Stimulated activated CD4-positive, alpha-beta T cell treated with anti-CD3 and anti-CD28 coated beads, Interleukin-12 subunit alpha, Interleukin-12 subunit beta, amount 100 ng/mL, for 24 hours (primary cell): ENCODE results near the gene SYCP2.

Source experiments
- DNase-seq, 2 experiments: peaks; one replicate each; pipeline ENCODE4 v3.0.0-alpha.2; 2020; ENCODE audit warnings: low read depth in 2 of 2

Gene SYCP2

GRCh38 chr20:59945175-59945574, 11.7 kb upstream of the SYCP2 start:
- no peak for DNase-seq

DNA sequence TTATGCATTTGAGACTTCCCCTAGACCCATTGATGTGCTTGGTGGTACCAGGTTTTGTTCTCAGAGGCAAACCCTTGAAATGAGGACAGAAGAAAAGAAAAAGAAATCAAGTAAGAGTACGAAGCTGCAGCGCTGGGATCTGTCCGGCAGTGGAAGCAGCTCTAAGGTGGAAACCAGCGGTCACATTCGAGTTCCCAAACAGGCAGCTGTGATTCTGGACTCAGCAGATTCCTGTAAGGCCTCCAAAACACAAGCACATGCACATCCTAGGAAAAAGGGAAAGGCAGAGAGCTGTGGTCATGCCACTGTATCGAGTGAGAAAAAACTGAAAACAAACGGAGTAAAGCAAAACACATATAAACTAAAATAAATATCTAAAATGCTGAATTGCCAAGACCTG, 11.3 kb upstream of the SYCP2 start:
- DNase-seq, result no peak

DNA sequence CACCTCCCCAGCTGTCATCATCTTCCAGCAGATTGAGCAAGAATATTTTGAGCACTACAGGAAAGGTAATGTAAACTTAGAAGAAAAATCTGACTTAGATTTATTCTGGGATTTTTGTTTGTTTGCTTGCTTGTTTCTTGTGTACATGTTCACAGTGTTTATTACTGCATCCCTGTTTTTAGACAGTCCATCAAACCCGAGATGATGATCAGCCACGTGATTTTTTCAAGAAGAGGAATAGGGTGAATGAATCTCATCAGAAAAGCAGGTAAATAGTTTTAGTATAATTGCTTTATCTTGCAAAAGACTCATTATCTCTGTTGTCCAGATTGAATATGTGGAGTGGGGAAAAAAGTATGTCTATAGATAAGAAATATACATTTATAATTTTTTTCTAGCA, 8.8 kb upstream of the SYCP2 start:
- no peak for DNase-seq

DNA sequence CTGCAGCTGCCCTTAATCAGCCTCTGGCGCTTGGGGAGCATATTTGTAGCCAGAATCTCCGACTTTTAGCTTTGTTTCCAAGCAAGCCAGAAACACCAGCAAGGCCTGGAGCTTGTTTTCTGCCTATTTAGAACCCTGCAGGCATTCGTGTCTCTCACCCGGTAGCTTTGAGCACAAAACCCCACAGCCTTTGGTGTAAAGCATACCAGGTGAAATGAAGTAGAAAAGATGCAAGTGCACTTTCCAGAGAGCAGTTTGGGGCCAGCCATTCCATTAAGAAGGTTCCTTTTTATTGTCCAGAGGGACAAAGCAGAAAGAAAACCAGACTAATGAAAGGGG, 7.5 kb upstream of the SYCP2 start:
- DNase-seq, result no peak

- peak; percentile 83 to 88 for DNase-seq
Measured at GRCh38 chr20:59940129-59940955, 6.9 kb upstream of the SYCP2 start, which contains the start of the genes FAM217B and PPP1R3D. FAM217B (plus strand) TSS chr20:59940389; CDS start chr20:59943944, 3,555 bp downstream. PPP1R3D (minus strand) TSS chr20:59940305; CDS start chr20:59939931, 374 bp downstream.

DNA sequence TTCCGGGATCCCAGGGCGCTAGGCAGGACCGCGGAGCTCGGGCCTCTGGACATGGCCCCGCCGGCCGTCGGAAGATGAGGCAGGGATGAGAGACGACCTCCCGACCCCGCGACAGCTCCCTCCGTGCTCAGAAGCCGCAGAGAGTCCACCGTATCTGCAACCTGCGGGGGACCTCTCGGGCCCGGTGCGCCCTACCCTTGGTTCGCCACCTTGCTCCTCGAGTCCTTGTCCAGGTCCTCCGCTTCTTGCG, 6.4 kb upstream of the SYCP2 start:
- no peak for DNase-seq

GRCh38 chr20:59939052-59939878, 5.8 kb upstream of the SYCP2 start:
- DNase-seq, result no peak

GRCh38 chr20:59938696-59939051, 5.2 kb upstream of the SYCP2 start:
- no peak for DNase-seq

DNA sequence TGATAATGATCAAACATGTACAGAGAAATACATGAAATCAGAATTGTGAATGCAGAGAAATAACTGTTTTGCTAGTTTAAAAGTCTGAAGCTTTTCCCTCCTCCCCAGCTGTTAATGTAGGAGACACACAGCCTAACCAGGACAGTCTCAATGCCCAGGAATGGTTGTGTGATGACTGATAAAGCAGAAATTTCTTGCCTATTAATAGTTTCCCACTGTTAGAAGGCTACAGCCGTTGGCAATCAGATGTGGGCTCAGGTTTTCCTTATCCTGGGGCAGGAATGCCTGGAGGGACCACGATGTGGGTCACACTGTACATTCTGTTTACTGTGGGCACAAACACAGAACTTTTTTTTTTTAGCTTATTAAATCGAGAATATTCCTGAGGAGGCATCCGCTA, 4.8 kb upstream of the SYCP2 start:
- DNase-seq, result no peak

- no peak for DNase-seq
Measured at GRCh38 chr20:59937150-59937549, 3.7 kb upstream of the SYCP2 start.

DNA sequence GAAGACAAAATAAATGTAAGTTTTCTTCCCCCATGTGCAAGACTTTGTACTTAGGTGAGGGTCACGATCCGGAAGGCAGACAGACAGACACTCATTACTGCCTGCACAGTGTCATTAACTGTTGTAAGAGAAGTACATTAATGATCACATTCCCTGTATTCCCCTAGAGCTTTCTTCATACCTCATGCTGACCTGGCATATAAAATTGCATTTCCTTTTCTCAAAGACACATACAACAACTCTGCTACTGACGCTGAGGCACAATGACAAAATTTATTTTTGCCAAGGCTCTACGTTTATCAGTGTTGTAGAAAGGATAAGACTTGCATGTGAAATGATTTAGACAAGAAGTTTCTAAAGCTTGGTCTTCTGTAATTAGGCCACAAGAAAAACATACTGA, 3.0 kb upstream of the SYCP2 start:
- DNase-seq, result no peak

DNA sequence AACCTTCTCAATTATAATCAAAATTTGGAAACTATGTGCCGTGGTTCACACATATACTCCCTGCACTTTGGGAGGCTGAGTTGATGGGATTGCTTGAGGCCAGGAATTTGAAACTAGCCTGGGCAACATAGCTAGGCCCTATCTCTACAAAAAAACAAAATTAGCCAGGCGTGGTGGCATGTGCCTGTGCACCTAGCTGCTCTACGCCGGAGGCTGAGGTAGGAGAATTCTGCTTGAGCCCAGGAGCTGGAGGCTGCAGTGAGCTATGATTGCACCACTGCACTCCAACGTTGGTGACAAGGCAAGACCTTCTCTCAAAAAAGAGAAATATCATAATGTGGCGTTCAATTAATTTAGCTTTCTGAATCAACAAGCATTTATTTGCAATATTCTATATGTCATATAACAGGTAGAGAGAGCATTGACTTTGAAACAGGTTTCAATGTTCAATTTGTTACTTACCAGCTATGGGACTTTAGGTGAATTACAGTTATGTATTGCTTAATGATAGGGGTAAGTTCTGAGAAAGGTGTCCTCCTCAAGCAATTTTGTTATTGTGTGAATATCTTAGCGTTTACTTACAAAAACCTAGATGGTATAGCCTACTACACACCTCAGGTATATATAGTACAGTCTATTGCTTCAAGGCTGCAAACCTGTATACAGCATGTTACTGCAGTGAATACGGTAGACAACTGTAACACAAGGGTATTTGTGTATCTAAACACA, 2.2 kb upstream of the SYCP2 start:
- no peak for DNase-seq

DNA sequence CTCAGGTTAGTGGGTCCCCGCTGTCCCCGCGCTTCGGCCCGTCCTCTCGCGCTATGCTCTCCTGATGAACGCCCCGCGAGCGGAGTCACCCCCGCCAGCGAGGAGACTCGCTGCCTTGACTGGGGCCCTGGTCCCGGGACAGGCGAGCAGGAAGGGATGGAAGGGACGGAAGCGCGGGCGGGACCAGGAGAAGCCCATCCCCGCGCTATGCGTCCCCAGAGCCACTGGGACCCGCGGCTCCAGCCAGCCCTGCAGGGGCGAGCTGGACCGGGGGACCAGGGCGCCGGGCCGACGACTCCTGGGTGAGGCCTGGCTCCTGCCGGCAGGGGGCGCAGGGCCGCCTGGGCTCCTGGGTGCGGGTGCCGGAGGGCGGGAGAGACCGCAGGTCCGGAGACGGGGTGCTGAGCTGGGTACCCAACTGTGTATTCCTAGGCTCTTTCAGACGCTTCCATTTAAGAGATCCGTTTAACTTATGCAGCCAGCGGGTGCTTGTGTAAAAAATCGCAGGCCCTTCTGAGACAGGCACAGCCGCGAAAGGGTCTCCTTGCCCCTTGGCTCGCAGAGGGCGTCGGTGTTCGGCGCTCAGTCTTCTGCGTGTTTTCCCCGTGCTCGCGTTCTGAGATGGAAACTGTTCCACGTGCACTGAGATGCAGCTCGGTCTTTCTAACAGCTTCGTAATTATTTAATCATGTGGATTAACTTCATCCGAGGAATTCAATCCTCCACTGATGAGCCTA, 580 bp upstream of the SYCP2 start:
- DNase-seq, result peak; percentile 63 to 67

DNA sequence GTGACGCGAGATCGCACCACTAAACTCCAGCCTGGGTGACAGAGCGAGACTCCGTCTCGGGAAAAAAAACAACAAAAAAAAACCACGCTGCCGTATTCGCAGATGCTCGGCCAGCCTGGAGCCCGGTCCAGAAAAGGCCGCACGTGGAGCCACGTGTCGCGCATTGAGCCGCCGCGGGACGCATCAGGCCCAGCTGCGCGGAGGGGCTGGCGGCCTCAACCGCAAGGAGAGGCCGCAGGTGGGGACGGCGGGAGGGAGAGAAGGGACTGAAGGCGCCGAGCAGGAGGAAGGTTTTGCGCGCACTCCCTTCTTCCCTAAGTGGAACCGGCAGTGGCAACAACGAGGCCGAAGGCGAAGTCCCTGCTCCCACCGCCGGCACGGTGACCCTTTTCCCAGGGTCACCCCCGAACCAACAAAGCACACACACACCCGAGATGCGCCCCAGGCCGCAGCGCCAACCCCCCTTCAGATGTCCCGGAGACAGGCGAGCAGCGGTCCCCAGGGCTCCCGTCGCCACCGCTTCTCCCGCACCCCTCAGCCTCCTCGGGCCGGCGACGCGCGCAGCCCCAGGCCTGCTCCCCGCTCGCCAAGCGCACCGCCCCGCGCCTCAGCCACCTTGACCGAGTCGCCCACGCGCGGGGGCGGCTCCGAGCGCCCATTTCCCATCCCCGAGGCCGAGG, 681 bp downstream of the SYCP2 start:
- DNase-seq, result no peak

DNA sequence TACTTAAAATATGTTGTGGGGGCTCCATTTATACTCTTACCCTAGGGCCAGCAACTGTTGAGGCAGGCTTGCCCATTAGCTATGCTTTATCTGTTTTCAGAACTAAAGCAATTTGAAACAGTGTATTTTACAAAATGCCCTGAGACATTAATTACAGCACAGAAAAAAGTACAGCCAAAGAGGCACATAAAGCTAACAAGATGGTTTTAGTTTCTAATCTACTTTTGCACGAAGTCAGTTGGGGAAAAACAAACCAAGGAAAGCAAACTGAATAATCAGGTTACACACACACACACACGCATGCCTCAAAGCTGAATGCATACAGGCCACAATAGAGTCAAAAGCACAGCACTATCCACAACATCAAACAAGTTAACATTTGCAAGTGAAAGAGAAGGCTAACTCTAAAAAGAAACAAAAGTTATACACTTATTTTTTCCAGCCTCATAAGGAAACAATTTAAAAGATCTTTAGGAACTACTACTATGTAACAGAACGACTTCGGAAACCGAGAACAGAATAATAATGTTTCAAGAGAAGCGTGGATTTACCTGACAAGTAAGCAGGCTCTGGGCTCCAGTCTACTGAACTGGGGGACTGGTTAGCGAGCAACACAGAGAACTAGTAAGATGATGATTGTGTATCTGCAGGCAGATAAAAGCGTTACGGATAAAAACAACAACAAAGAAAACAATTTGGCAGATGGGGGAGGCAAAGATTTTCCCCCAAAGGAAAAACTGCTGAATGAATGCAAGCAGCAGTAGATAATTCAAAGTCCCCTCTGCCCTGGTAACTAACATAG, 1.7 kb downstream of the SYCP2 start:
- DNase-seq, result no peak

- DNase-seq, result no peak
Measured at GRCh38 chr20:59925899-59926298, 7.5 kb downstream of the SYCP2 start.

- DNase-seq, result no peak
Measured at GRCh38 chr20:59925359-59925758, 8.1 kb downstream of the SYCP2 start.

DNA sequence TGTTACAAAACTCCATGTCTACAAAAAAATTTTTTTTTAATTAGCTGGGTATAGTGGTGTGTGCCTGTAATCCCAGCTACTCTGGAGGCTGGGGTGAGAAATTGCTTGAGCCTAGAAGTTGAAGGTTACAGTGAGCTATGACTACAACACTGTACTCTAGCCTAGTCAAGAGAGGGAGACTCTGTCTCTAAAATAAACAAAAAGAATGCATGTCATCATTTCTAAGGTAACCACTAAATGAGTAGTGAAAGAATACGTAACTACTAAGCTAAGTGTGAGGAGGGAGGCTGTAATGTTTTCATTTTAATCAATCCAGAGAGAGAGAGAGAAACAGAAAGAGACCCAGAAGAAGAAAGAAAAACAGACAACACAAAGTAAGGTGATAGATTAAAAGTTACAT, 9.9 kb downstream of the SYCP2 start:
- DNase-seq, result no peak

- no peak for DNase-seq
Measured at GRCh38 chr20:59920944-59921343, 12.5 kb downstream of the SYCP2 start.

DNA sequence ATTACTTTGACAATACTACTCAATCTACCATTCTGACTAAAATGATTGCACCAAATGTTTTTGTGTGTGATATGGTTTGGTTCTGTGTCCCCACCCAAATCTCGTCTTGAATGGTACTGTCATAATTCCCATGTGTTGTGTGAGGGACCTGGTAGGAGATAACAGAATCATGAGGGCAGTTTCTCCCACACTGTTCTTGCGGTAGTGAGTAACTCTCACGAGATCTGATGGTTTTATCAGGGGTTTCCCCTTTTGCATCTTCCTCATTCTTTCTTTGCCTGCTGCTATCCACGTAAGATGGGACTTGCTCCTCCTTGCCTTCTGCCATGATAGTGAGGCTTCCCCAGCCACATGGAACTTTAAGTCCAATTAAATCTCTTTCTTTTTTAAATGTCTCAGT, 20.8 kb downstream of the SYCP2 start:
- DNase-seq, result no peak

- DNase-seq, result no peak
Measured at GRCh38 chr20:59911041-59911440, 22.4 kb downstream of the SYCP2 start.
